RWPE2 (cell line): Measurements from ENCODE around the gene TMEM178A.

Source experiments
- ATAC-seq: fragments of 200-7000 bp; cut with Tn5 transposase; 3 replicates; pipeline ENCODE4 v1.9.1; 2021; ENCODE audit warnings: low read depth
- DNase-seq: peaks from one replicate; pipeline ENCODE4 v3.0.0-alpha.2; 2020; ENCODE audit warnings: low spot score
- H3K27ac ChIP-seq: fragments of 450-650 bp; 2 replicates; pipeline ENCODE4 v1.5.1; 2017; ENCODE audit warnings: mild to moderate bottlenecking; ENCODE audit not compliant: poor library complexity, severe bottlenecking
- H3K27me3 ChIP-seq: fragments of 250-450 bp; sonication (Bioruptor Pico); 2 replicates; pipeline ENCODE4 v1.5.1; 2021; ENCODE audit warnings: mild to moderate bottlenecking, moderate library complexity; ENCODE audit not compliant: insufficient read depth, poor library complexity, severe bottlenecking
- H3K36me3 ChIP-seq: fragments of 250-450 bp; sonication (Bioruptor Pico); 2 replicates; pipeline ENCODE4 v1.5.1; 2020; ENCODE audit warnings: low read depth, mild to moderate bottlenecking, moderate library complexity
- H3K4me1 ChIP-seq: fragments of 250-450 bp; sonication (Bioruptor Pico); 2 replicates; pipeline ENCODE4 v1.5.1; 2021; ENCODE audit warnings: mild to moderate bottlenecking, moderate library complexity; ENCODE audit not compliant: insufficient read depth, poor library complexity, severe bottlenecking
- H3K4me3 ChIP-seq: fragments of 250-450 bp; sonication (Bioruptor Pico); 2 replicates; pipeline ENCODE4 v1.5.1; 2021; ENCODE audit warnings: mild to moderate bottlenecking, moderate library complexity; ENCODE audit not compliant: severe bottlenecking
- H3K9me3 ChIP-seq: fragments of 250-450 bp; sonication (Bioruptor Pico); 2 replicates; pipeline ENCODE4 v1.5.1; 2021; ENCODE audit warnings: mild to moderate bottlenecking, moderate library complexity; ENCODE audit not compliant: severe bottlenecking
- CTCF ChIP-seq: fragments of 450-650 bp; IDR thresholded peaks from one replicate; pipeline ENCODE4 v1.5.1; 2017; ENCODE audit warnings: mild to moderate bottlenecking, moderate library complexity; ENCODE audit not compliant: poor library complexity, severe bottlenecking

The TMEM178A gene

GRCh38 chr2:39696101-39696553 is 30.4 kb downstream of the TMEM178A start:
- no peak for DNase-seq
- ATAC-seq = 0 out of 3 replicates have a peak, but pooled peaks have one; percentile 10
- H3K27ac ChIP-seq = no peak overlapping the region

GRCh38 chr2:39696838-39697237 is 31.1 kb downstream of the TMEM178A start:
- TF ChIP-seq CTCF = peak; percentile 70
- no peak overlapping the region for H3K4me3 ChIP-seq
- H3K27me3 ChIP-seq = no peaks in the 10 kb centered on the region
- no peaks in the 10 kb centered on the region for H3K4me1 ChIP-seq
- H3K36me3 ChIP-seq = no peaks in the 10 kb centered on the region
- ATAC-seq (peak; percentile 54; the same call in 2 of the 3 replicates), DNase-seq (no peak)
- no peaks in the 10 kb centered on the region for H3K9me3 ChIP-seq
- H3K27ac ChIP-seq = no peak overlapping the region

More at GRCh38 chr2:39696101-39696553, 30.4 kb downstream of the TMEM178A start:
- no peak overlapping the region for H3K4me3 ChIP-seq
- H3K9me3 ChIP-seq = peaks cover 2% of the 10 kb centered on the region
- no peak for TF ChIP-seq CTCF
- no peaks in the 10 kb centered on the region for H3K4me1 ChIP-seq
- H3K36me3 ChIP-seq = no peaks in the 10 kb centered on the region
- H3K27me3 ChIP-seq = no peaks in the 10 kb centered on the region

GRCh38 chr2:39697454-39697853 is 31.7 kb downstream of the TMEM178A start:
- no peak for TF ChIP-seq CTCF
- Histone ChIP-seq H3K27ac (no peak overlapping the region), H3K9me3 (no peaks in the 10 kb centered on the region), H3K27me3 (no peaks in the 10 kb centered on the region), H3K36me3 (no peaks in the 10 kb centered on the region), H3K4me1 (no peaks in the 10 kb centered on the region), H3K4me3 (no peak overlapping the region)
- DNase-seq = no peak
- ATAC-seq = no peak

- Histone ChIP-seq H3K27ac (no peak overlapping the region), H3K27me3 (no peaks in the 10 kb centered on the region), H3K9me3 (no peaks in the 10 kb centered on the region), H3K4me1 (no peaks in the 10 kb centered on the region), H3K4me3 (no peak overlapping the region), H3K36me3 (no peaks in the 10 kb centered on the region)
- TF ChIP-seq CTCF = no peak
- no peak for ATAC-seq
- DNase-seq = no peak
Observed at GRCh38 chr2:39701137-39701536, 35.4 kb downstream of the TMEM178A start.

- Histone ChIP-seq H3K4me3 (no peak overlapping the region), H3K27ac (no peak overlapping the region), H3K36me3 (no peaks in the 10 kb centered on the region), H3K27me3 (no peaks in the 10 kb centered on the region), H3K4me1 (no peaks in the 10 kb centered on the region), H3K9me3 (no peaks in the 10 kb centered on the region)
- DNase-seq (no peak), ATAC-seq (no peak)
- no peak for TF ChIP-seq CTCF
Observed at GRCh38 chr2:39703181-39703872, 37.6 kb downstream of the TMEM178A start.
